GM21515 (cell line): ENCODE results near the gene SRGN.
A peak's percentile ranks its signal among the peaks of the same experiment; 100 is the strongest.
"Not testable (repeated sequence)": the region's sequence is repeated elsewhere in the genome, so short reads cannot be mapped to it uniquely, and the experiment has no call there.

Source experiments
- ATAC-seq: cut with Tn5 transposase; IDR thresholded peaks from one replicate; pipeline ENCODE4 v1.9.1; 2021; ENCODE audit not compliant: unreplicated experiment

The SRGN gene, protein sequence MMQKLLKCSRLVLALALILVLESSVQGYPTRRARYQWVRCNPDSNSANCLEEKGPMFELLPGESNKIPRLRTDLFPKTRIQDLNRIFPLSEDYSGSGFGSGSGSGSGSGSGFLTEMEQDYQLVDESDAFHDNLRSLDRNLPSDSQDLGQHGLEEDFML

GRCh38 chr10:69087590-69088470 is at the start of gene SRGN:
SRGN (plus strand) TSS chr10:69088103; CDS start chr10:69088158, 55 bp downstream.
- peak; percentile 52 for ATAC-seq

- not testable (repeated sequence) for ATAC-seq
These were observed 47.0 kb upstream of the SRGN start for GRCh38 chr10:69040904-69041303.

DNA sequence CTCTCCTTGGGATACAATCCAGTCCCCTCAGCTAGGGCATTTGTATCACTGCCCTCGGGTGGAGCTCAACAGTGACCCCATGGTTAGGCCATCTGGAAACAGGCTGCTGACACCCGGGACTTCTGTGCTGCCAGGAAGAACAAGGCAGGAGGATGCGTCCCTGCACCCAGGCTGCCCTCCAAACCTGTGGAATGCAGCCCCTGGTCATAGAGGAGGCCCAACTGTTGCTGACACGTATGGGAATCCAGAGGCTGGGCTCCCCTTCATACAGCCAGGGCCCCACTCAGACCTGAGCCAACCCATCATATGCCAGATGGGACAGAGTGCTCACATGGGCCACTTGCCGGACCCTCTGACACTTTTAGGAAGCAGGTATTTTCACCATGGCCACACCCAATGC is 45.5 kb upstream of the SRGN start:
- no peak for ATAC-seq

DNA sequence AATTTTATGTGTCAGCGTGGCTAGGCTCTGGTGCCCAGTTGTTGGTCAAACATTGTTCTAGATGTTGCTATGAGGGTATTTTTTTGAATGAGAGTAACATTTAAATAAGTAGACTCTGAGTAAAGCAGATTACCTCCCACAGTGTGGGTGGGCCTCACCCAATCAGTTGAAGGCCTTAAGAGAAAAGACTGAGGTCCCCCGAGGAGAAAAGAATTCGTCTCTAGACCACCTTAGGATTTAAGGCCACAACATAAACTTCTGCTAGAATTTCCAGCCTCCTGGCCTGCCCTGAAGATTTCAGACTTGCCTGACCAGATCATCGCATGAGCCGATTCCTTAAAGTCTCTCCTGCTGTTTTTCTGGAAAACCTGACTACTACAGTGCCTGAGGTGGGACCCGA is 45.1 kb upstream of the SRGN start:
- ATAC-seq = no peak

DNA sequence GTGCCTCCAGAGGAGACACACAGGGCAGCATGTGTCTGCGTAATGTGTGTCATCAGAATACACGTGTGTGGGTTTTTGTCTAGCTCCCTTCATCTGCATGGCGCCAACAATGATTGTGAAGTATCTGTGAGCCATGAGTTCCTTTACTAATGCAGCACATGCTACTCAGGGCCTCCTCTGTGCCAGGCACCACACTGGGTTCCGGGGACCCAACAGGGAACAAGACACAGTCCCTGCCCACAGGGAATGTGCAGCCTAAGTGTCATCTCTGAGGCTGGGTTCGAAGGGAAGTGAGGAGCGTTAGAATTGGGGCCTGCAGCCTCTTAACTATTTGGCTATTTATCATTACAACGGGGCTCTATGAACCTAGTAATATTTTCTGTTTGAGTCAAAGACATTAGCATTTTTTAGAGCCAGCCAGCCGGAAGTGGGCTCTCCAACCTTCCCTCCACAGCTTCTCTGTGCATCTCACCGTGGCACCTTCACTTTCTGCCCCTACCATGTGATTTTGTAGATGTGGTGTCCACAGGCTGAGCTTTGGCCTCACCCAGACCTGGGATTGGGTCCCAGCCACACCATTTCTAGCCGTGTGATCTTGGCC is 43.9 kb upstream of the SRGN start:
- ATAC-seq = peak; percentile 41

DNA sequence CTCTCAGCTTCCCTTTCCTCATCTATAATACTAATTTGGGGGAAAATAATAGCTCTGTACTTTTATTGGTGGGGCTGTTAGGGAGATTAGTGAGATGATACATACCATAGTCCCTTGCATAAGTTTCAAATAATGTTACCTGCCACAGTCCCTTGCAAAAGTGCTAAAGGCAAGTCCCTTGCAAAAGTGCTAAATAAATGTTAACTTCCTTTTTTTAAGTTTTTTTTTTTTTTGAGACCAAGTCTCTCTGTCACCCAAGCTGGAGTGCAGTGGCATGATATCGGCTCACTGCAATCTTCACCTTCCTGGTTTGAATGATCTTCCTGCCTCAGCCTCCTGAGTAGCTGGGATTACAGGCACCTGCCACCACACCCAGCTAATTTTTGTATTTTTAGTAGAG is 43.4 kb upstream of the SRGN start:
- ATAC-seq = no peak

DNA sequence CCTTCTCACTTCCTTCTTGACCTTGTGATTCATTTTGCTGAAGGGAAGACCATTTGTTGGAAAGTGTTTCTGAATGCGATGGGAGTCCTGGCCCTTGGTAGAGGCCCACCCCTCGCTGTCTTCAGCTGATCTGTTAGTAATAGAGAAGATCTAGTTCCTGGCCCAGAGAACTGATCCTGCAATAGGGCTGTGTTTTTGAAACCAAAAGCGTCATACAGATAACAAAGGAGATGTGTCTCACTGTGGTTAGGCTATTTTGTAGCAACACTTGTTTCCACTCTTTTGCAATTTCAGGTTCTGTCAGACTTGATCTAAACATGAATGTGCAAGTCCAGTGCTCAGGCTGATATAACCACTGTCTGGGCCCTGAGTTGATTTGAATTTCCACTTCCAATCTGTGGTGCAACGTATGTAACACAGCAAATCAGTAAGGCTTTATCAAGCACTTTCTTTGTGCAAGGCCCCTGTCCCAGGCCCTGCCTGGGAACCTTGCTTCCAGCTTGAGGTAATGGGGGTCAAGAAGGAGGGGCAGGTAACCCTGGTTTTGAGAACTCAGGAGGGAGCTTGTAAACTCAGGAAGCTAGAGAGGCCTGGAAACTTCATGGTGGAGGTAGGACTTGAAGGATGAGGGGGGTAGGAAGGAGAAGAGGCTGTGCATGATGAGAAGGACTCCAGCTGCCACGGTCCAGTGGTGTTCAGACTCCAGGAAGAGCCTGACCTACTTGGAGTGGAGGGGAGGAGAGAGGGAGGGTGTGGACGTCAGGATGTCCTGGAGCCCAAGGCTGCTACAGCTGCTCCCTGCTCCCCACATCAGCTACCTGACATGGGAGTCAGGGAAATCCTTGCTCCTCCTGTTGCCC is 42.2 kb upstream of the SRGN start:
- ATAC-seq = peak; percentile 64

DNA sequence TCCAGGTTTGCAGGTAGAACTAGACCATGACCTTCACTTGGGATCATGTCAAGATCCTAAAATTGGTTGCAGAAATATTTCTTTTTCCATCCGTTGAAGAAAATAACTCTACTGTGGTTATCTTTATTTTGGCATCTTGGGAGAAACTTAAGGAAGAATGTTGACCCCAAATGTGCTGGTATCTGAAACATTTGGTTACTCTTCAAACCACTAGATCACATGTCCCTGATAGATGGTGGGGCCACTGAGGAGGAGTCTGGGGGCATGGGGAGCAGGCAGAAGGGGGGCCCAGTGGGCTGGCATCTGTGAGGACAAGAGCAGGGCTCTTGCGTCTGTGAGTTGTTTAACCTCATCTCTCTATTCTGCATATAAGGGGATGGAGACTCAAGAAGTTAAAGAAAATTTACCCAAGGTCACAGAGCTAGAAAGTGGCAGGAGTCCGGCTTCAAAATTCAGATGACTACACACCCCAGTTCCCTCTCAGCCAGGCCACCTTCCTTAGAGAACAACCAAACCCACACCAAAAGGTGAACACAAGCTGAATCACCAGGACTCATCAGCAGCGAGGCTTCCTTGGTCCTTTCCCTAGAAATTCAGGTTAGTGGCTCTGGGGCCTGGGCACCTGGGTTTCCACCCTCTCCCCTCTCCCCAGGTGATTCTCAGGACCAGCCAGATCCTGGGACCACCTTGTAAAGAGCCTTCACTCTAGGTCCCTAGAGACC is 40.6 kb upstream of the SRGN start:
- no peak for ATAC-seq

DNA sequence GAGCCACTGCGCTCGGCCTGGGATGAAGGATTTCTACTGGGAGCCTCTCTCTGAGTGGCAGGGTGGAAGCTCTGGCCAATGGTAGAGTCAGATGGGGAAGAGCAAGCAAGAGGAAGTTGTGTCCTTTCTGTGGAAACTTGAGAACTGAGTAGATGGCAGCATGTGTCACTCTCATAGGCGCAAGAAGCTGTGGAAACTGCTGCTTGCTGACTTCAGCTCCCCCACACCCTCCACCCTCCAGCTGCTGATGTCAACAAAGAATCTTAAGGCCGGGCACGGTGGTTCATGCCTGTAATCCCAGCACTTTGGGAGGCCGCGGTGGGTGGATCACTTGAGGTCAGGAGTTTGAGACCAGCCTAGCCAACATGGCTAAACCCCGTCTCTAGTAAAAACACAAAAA is 39.8 kb upstream of the SRGN start:
- no peak for ATAC-seq

DNA sequence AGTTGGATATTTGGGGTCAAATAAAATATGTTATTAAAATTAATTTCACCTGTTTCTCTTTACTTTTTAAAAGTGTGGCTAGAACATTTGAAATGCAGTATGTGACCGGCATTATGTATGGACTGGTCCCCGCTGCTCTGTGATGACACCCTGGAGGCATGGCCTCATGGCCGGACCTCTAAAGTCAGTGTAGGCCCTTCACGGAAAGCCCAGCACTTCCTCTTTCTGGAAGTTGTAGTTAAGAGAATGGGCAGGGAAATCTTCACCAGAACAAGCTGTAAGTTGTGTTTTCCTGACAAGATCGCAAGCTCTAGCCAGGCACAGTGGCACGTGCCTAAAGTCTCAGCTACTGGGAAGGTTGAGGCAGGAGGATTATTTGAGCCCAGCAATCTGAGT is 38.3 kb upstream of the SRGN start:
- no peak for ATAC-seq

DNA sequence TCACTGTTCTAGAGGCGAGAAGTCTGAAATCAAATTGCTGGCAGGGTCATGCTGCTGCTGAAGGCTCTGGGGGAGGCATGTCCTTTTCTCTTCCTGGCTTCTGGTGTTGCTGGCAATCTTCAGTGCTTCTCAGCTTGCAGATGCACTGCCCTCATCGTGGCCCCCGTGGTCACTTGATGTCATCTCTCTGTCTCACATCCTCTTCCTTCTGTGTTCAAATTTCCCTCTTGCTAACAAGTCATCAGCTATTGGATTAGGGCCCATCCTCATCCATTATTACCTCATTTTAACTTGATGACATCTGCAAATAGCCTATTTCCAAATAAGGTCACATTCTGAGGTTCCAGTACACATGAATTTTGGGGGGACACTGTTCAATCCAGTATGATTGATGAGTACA is 36.6 kb upstream of the SRGN start:
- ATAC-seq = peak; percentile 35

GRCh38 chr10:69051710-69052487 is 36.0 kb upstream of the SRGN start:
- no peak for ATAC-seq

GRCh38 chr10:69052736-69053135 is 35.2 kb upstream of the SRGN start:
- ATAC-seq = no peak

GRCh38 chr10:69055241-69055640 is 32.7 kb upstream of the SRGN start:
- no peak for ATAC-seq

GRCh38 chr10:69056129-69056528 is 31.8 kb upstream of the SRGN start:
- ATAC-seq = no peak

DNA sequence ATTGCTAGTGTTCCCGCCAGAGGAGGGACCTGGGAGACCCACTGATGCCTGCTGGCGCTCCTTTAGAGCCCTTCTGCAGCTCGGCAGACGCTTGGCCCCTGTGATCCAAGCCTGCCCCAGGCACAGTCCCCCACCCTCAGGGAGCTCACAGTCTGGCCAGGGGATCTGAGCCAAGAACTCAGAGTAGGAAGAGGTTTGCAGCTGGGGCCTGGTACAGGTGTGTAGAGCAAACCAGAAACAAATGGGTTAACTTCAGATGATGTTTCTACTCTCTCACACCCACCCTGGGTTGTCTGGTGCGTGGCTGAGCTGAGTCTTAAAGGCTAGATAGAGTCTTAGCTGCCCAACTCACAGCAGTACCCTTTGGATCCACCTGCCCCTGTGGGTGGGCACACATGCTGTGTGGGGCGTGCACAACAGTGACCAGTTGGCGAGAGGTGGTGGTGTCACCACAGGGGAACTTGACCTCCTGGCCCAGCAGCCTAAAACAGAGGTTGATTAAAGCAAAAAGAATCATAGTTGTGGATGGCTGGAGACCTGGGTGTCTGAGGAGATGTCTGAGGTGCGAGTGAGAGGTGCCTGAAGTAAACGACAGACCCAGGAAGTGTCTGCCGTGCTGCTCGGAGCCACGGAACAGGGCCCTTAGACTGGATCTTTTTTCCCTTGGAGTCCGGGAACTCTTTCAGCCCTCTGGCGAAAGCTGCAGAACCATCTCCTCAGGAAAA is 31.2 kb upstream of the SRGN start:
- ATAC-seq = no peak

DNA sequence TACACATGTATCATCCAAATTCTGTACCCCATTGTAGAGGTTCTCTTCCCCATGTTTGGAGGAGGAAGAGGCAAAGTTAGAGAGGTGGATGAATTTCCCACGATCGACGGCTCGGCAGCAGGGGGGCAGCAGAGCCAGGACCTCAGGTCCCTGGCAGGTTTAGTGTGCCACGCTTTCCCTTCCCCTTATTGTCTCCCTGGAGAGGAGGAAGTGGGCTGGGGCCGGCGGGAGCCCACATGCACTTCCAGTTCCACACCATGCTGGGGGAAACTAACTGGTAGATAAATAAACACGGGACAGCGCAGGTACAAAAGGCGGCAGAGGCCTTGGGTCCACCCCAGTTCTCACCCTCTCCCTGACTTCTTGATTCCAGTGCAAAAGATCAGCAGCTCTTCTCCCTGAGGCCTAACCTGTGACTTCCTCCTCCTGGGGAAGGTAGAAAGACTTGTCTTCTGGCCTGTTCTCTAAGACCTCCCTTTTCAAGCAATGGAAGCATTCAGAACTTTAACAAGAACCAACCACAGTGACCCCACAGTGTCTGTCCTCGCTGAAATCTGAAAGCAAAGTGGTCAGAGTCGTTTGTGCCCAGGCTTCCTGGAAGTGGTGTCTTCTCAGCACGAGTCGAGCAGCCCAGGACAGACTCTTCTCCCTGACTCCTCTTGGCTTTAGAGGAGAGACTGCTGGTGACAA is 30.5 kb upstream of the SRGN start:
- no peak for ATAC-seq

DNA sequence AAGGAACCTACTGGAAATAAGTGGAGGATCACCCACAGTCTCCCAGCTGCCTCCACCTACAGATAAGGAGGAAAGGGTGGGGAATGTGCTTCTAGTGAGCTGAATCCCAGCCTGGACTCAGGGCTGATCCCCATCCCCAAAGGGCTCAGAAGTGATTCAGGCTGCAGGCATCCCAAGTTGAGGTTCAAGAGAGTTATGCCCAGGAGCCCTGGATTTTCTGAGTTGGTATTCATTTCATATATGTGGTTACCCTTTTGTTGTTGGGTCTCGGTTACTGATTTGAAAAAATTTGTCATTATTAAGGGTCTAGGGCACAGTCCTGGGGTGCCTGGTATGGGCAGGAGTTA is 30.0 kb upstream of the SRGN start:
- ATAC-seq = no peak
